NCI-H2029 treated with DMSO at 0.1 percent for 48 hours (cell line): ENCODE results near the gene ZDHHC14.
"Not testable (repeated sequence)": the region's sequence is repeated elsewhere in the genome, so short reads cannot be mapped to it uniquely, and the experiment has no call there.

Source experiments
- DNase-seq: peaks from one replicate; lab custom pipeline; 2025; lab: John Stamatoyannopoulos, UW

The ZDHHC14 gene

GRCh38 chr6:157380779-157381561 is at the start of gene ZDHHC14:
TSS of gene ZDHHC14 (plus strand) at chr6:157381190.
- peak; percentile 22 for DNase-seq

GRCh38 chr6:157332813-157333212 is 48.2 kb upstream of the ZDHHC14 start:
- no peak for DNase-seq

- no peak for DNase-seq
Measured at GRCh38 chr6:157333537-157333936, 47.5 kb upstream of the ZDHHC14 start.

- no peak for DNase-seq
Measured at GRCh38 chr6:157333956-157334355, 47.0 kb upstream of the ZDHHC14 start.

- DNase-seq: no peak
Measured at GRCh38 chr6:157335829-157336228, 45.2 kb upstream of the ZDHHC14 start.

- not testable (repeated sequence) for DNase-seq
Measured at GRCh38 chr6:157337276-157337675, 43.7 kb upstream of the ZDHHC14 start.

- DNase-seq: no peak
Measured at GRCh38 chr6:157337751-157338150, 43.2 kb upstream of the ZDHHC14 start.

GRCh38 chr6:157339432-157339831 is 41.6 kb upstream of the ZDHHC14 start:
- DNase-seq: no peak

- DNase-seq: no peak
Measured at GRCh38 chr6:157343732-157344131, 37.3 kb upstream of the ZDHHC14 start.

GRCh38 chr6:157346373-157346772 is 34.6 kb upstream of the ZDHHC14 start:
- DNase-seq: no peak

- DNase-seq: no peak
Measured at GRCh38 chr6:157358287-157358686, 22.7 kb upstream of the ZDHHC14 start.

GRCh38 chr6:157361886-157362285 is 19.1 kb upstream of the ZDHHC14 start:
- no peak for DNase-seq

- DNase-seq: no peak
Measured at GRCh38 chr6:157364705-157365104, 16.3 kb upstream of the ZDHHC14 start.

GRCh38 chr6:157366648-157367047 is 14.3 kb upstream of the ZDHHC14 start:
- no peak for DNase-seq

GRCh38 chr6:157368359-157369049 is 12.5 kb upstream of the ZDHHC14 start:
- no peak for DNase-seq

GRCh38 chr6:157370755-157371154 is 10.2 kb upstream of the ZDHHC14 start:
- DNase-seq: no peak

GRCh38 chr6:157372501-157373280 is 8.3 kb upstream of the ZDHHC14 start:
- no peak for DNase-seq

- no peak for DNase-seq
Measured at GRCh38 chr6:157374889-157375443, 6.0 kb upstream of the ZDHHC14 start.

GRCh38 chr6:157376241-157376640 is 4.7 kb upstream of the ZDHHC14 start:
- no peak for DNase-seq

GRCh38 chr6:157376706-157377230 is 4.2 kb upstream of the ZDHHC14 start:
- DNase-seq: peak; percentile 68

GRCh38 chr6:157379656-157380457 is 1.1 kb upstream of the ZDHHC14 start:
- peak; percentile 82 for DNase-seq
